Panc1 (cell line): Measurements from ENCODE around the gene TXNIP.

Source experiments
- POLR2AphosphoS5 ChIP-seq: IDR thresholded peaks from 2 replicates; pipeline ENCODE4 v1.6.1; 2012; ENCODE audit warnings: mild to moderate bottlenecking, low read depth, low read length, moderate library complexity
- TF ChIP-seq, protein P1 (sequence below): fragments of 450-650 bp; IDR thresholded peaks from 2 replicates; pipeline ENCODE4 v1.5.1; 2017; ENCODE audit warnings: mild to moderate bottlenecking
- TF ChIP-seq, protein P2 (sequence below), 2 experiments: IDR thresholded peaks; 2 replicates each; pipeline ENCODE4 v1.6.1; 2011 to 2012; ENCODE audit warnings: low read depth in 2 of 2, control low read depth in 1 of 2, low read length in 1 of 2, mild to moderate bottlenecking in 1 of 2, moderate library complexity in 1 of 2; ENCODE audit not compliant: insufficient read depth in 1 of 2

DNA sequence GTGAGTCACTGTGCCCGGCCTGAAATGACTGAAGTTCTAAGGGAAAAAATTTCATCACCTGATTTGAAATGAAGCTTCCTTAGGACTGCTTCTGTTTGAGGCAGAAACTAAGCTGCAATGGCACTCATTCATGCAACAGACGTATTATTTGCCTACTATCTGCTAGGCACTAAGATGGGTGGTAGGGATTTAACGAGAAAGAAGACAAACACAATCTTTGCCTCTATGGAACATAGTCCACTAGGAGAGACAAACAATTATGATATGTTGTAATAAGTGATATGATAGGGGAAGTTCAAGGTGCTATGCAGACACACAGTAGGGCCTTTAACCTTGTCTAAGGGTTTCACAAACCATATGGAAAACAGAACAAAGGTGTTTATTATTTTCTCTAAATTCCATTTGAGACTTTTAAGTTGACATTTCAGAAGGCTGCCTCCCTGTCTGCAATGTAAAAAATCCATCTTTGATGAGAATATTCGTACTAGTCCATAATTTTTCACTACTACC is 49.8 kb downstream of the TXNIP start:
- TF ChIP-seq, protein P1, sequence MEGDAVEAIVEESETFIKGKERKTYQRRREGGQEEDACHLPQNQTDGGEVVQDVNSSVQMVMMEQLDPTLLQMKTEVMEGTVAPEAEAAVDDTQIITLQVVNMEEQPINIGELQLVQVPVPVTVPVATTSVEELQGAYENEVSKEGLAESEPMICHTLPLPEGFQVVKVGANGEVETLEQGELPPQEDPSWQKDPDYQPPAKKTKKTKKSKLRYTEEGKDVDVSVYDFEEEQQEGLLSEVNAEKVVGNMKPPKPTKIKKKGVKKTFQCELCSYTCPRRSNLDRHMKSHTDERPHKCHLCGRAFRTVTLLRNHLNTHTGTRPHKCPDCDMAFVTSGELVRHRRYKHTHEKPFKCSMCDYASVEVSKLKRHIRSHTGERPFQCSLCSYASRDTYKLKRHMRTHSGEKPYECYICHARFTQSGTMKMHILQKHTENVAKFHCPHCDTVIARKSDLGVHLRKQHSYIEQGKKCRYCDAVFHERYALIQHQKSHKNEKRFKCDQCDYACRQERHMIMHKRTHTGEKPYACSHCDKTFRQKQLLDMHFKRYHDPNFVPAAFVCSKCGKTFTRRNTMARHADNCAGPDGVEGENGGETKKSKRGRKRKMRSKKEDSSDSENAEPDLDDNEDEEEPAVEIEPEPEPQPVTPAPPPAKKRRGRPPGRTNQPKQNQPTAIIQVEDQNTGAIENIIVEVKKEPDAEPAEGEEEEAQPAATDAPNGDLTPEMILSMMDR = no peak
- TF ChIP-seq POLR2AphosphoS5 = no peak
- TF ChIP-seq, protein P2, sequence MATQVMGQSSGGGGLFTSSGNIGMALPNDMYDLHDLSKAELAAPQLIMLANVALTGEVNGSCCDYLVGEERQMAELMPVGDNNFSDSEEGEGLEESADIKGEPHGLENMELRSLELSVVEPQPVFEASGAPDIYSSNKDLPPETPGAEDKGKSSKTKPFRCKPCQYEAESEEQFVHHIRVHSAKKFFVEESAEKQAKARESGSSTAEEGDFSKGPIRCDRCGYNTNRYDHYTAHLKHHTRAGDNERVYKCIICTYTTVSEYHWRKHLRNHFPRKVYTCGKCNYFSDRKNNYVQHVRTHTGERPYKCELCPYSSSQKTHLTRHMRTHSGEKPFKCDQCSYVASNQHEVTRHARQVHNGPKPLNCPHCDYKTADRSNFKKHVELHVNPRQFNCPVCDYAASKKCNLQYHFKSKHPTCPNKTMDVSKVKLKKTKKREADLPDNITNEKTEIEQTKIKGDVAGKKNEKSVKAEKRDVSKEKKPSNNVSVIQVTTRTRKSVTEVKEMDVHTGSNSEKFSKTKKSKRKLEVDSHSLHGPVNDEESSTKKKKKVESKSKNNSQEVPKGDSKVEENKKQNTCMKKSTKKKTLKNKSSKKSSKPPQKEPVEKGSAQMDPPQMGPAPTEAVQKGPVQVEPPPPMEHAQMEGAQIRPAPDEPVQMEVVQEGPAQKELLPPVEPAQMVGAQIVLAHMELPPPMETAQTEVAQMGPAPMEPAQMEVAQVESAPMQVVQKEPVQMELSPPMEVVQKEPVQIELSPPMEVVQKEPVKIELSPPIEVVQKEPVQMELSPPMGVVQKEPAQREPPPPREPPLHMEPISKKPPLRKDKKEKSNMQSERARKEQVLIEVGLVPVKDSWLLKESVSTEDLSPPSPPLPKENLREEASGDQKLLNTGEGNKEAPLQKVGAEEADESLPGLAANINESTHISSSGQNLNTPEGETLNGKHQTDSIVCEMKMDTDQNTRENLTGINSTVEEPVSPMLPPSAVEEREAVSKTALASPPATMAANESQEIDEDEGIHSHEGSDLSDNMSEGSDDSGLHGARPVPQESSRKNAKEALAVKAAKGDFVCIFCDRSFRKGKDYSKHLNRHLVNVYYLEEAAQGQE (IDR thresholded peaks at IDR 0.05; ENCODE audit: insufficient read depth in 1 of 2, low read depth in 2 of 2, low read length in 1 of 2) = no peak
